Stimulated activated CD8-positive, alpha-beta memory T cell treated with anti-CD3 and anti-CD28 coated beads, Interleukin-12 subunit alpha, Interleukin-12 subunit beta, amount 100 ng/mL, for 4 hours (primary cell): Measurements from ENCODE around the gene COMMD4.
"Not testable (repeated sequence)": the region's sequence is repeated elsewhere in the genome, so short reads cannot be mapped to it uniquely, and the experiment has no call there.

Source experiments
- DNase-seq: peaks from one replicate; pipeline ENCODE4 v3.0.0-alpha.2; 2020; ENCODE audit warnings: low read depth

The COMMD4 gene

DNA sequence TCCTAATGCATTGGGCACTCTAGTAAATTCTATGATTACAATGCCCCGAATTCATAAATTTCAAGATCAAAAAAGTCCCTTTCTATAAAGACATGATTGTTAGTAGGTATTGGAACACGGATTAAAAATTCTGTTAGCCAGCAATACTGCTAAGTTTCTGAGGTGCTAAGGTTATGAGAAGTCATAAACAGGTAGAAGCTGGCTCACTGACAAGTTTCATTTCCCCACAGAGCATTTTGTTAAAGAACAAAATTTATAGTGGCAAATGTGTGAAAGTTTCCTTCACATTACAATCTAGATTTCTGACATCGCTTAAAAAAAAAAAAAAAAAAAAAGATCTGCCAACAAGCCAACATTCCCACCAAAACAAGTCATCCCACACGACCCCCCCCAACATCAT lies 44.9 kb downstream of the COMMD4 start:
- DNase-seq = no peak

- not testable (repeated sequence) for DNase-seq
Observed at GRCh38 chr15:75383986-75384385, 48.1 kb downstream of the COMMD4 start.
